NCI-H1105 (cell line): ENCODE data around the gene TMEM31.
"Not testable (repeated sequence)": the region's sequence is repeated elsewhere in the genome, so short reads cannot be mapped to it uniquely, and the experiment has no call there.

Experiments used
- DNase-seq: peaks from one replicate; lab custom pipeline; 2025; lab: John Stamatoyannopoulos, UW

TMEM31 gene

DNA sequence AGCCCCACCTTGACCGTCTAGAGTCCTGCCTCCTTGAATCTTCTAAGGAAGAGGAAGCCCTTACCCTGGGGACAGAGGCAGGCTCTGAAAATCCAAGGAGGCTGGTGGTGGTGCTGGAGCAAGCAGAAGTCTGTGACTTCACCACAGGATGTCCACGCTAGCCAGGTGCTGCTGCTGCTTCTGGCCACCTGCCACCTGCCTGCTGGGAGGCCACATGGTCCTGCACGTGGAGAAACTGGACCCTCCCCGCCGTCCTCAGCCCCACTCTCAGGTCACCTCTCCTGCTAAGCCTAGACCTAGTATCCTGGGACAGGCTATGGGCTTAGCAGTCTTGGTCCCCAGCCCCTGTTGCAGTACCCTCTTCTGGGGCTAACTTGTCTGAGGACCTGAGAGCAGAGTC lies 15.8 kb downstream of the TMEM31 start:
- DNase-seq: no peak

GRCh38 chrX:103727115-103727514 lies 16.4 kb downstream of the TMEM31 start:
- no peak for DNase-seq

DNA sequence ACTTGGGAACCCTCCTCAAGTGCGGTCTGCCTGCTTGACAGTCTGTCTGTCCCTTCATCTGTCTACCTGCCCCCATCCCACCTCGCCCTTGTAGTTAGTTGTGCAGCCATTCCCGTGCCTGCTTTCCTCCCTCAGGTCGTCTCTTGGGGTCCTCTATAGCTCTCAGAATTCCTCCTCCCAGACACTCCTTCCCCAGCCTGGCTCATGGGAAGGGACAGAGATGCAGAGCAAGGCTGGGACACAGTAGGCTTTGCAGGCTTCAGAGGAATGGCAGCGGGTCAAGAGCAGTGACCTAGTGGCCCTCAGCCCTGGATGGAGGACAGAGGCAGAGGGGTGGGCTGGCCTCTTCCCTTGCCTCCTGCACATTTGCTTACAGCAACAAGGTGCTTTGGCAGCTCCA lies 18.3 kb downstream of the TMEM31 start:
- no peak for DNase-seq

GRCh38 chrX:103730147-103730795 lies 19.6 kb downstream of the TMEM31 start:
- DNase-seq: no peak

DNA sequence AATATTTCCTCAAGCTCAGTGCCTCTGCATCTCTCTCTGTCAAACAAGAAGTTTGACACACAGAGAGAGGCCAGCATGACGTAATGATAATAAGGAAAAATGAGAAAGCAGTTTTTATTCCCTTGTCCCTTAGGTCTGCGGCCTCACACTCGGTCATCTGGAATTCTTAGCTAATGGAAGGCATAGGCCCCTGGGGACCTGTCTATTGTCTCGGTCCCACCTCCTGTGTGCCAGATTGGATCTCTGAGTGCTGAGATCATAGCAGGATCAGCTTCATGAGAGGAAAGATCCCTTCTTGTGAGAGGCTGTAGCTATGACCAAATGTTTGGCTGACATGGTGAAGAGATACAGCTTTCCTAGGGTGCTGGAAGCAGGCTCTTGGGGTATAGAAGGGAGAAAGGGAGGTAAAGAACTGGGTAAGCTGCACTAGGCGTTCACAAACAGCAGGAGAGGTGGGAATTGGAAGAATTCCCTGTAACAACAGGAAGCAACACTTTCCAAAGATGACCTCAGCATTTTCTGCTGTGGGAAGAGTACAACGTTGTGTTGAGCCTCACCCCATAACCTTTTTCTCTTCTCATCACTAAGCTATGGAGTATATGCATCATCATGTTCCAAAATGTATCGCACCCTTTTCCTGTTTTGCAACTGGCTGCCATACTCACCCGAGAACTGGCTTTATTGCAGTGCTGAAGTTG lies 20.2 kb downstream of the TMEM31 start:
- DNase-seq: no peak

DNA sequence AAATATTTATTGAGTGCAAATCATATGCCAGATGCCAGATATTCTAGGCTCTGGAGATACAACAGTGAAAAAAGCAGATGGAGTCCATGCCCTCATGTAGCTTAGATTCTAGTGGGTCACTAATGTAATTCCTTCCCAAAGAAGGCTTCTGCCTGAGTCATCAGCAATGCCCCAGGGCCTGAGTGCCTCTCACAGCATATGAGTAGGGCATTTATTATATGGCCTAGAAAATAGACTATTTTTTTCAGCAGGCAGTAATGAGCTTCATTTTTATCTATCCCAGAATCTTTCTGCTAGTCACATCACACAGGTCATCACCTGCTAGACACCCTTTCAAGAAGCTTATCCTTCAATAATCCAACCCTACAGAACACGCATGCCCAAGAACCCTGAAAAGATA lies 22.3 kb downstream of the TMEM31 start:
- DNase-seq: no peak

DNA sequence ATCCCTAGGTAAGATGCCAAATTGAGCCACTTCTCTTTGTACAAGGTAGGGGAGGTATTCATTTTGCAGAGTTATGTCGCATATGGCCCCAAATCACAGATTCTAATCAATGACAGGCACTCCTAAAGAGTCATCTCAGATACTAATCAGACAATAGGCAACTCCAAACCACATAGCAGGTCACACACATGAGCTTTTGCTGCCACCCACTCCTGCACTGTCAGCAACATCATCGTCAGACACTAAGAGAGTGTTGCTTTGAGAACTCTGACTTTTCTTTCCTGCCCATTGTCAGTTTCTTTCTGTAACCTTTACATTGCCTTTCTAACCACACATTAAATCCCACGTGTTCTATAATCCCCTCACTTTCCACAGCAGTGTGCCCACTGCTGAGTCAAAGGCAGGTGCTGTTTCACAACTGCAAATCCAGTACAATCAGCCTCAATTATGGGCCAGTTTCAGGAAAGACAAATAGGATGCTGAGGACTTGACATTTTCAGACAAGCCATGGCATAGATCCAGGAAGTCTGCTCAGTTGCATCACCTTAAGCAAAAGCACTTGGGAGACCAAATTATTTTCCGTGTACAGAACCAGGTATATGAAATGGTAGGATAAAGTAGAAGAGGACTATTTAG lies 23.5 kb downstream of the TMEM31 start:
- no peak for DNase-seq

GRCh38 chrX:103737696-103738095 lies 27.0 kb downstream of the TMEM31 start:
- no peak for DNase-seq

DNA sequence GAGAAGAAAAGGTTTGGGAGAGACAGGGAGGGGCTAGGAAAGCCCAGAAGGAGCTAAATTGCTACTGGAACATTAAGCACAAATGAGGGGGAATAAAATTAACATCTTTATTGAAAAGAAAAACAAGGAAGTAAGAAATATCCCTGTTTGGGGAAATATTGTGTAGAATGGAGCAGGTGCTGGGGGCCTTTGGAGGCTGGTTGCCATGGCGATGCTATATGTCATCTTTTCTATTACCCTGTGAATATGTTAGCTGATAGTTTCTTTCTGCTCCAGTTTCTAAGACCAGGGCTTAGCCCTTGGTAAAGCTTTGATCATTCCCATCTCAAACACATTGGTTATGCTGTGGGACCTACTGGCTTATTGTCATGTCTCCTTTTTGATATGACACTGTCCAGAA lies 28.7 kb downstream of the TMEM31 start:
- DNase-seq: no peak

- no peak for DNase-seq
Measured at GRCh38 chrX:103741879-103742278, 31.2 kb downstream of the TMEM31 start.

DNA sequence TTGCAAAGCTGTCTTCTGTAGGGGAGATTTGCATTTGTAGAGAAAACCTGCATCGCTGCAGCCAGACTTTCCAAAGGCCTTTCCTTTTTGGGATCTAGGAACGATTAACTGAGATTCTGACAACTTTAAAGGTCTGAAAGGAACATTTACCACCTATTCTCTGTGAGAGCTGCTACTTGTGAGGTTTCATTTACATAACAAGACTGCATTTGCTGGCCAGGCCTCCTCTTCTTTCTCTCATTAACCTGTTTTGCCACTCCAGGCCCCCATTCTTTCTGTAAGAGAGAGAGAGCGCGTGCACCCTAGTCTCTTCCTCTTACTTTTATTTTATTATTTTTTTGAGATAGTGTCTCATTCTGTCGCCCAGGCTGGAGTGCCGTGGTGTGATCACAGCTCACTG lies 31.6 kb downstream of the TMEM31 start:
- no peak for DNase-seq

GRCh38 chrX:103747163-103747562 lies 36.5 kb downstream of the TMEM31 start:
- DNase-seq: no peak

DNA sequence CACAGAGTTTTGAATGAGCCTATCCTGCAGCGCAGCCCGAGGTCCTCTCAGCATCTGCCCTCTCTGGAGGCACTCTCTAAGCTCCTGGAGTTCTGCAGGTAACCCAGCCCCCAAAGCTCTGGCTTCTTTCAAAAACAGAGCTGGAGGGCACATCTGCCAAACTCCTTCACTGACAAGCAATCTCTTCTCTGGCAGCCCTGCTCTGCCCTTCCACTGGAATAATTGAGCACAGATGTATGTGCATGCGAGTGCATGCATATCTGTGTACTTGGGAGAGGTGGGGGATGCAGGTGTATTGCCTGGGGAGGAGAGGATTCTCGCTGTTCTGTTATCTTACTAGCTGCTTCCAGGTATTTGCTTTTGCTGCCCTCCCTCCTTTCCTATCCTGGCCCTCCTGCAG lies 43.7 kb downstream of the TMEM31 start:
- DNase-seq: no peak

DNA sequence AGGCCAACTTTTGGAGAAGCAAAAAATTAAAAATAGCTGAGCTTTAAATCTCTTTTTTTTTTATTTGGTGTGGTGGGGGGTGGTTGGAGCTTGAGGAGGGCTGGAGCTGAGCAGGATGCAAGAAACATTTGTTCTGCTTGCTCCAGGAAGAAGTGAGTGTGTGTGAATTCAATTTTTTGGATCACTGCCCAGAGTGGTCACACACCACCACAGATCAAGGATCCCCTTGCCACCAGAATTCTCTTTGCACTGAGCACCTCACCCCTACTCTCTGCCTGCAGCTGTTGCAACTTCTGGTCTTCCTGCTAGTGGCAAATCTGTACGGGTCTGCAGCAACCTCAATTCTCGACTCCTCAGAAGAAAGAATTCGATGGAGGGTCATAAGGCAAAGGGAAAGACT lies 46.0 kb downstream of the TMEM31 start:
- DNase-seq: no peak

- DNase-seq: no peak
Measured at GRCh38 chrX:103758555-103758954, 47.8 kb downstream of the TMEM31 start.

DNA sequence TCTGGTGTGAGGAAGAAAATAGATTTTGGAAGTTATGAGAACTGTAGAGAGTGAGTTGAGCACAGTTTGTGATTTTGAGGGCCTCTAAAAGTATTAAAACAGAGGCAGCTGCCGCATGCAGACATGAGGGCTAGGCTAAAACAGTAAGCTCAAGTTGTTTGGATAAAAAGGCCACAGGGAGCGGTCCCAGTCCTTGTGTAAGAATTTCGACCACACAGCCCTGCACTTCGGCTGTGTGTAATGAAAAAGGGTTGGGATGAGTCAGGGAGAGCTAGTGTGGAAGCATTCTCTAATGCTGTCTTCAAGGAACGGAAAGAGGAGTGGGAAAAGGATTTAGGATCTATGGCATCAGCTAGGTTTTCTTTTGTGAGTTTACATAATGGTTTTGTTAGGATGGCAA lies 52.8 kb downstream of the TMEM31 start:
- DNase-seq: not testable (repeated sequence)
